ENCODE measurements around the gene NEGR1. TPM values are rescaled to one million over a fixed set of nuclear protein-coding genes. Genes with fewer than 3 reads are reported as not detected.

NEGR1 gene
- total RNA-seq: 5.0 and 7.6 TPM in 2 replicates
- long read RNA-seq, partial matches to known transcripts: 4 of 4 reads
- long read RNA-seq, other reads (novel, unspliced or antisense): 0 of 4 reads

GRCh38 chr1:72282271-72283021 lies at the start of gene NEGR1:
NEGR1 (minus strand) TSS chr1:72282539.
- Mint-ChIP-seq H3K27ac (ENCODE audit: unreplicated experiment) (peak within 1 kb of the TSS; percentile 89), H3K9me3 (ENCODE audit: unreplicated experiment) (no peaks in the 10 kb centered on the region), H3K4me1 (ENCODE audit: unreplicated experiment) (peaks cover 19% of the 10 kb centered on the region), H3K4me3 (ENCODE audit: unreplicated experiment) (no peak within 1 kb of the TSS), H3K36me3 (ENCODE audit: unreplicated experiment) (no peaks in the 10 kb centered on the region), H3K27me3 (ENCODE audit: unreplicated experiment) (no peaks in the 10 kb centered on the region)
- TF ChIP-seq CTCF (IDR thresholded peaks at IDR 0.05): no peak
- peak; percentile 96 for DNase-seq (ENCODE audit: extremely low spot score, unreplicated experiment)

GRCh38 chr1:72326494-72326893 lies 44.2 kb upstream of the NEGR1 start:
- no peaks in the 10 kb centered on the region for H3K36me3 Mint-ChIP-seq (ENCODE audit: unreplicated experiment)
- DNase-seq (ENCODE audit: extremely low spot score, unreplicated experiment): no peak
- no peaks in the 10 kb centered on the region for H3K27me3 Mint-ChIP-seq (ENCODE audit: unreplicated experiment)
- H3K4me3 Mint-ChIP-seq (ENCODE audit: unreplicated experiment): no peak overlapping the region
- no peak overlapping the region for H3K27ac Mint-ChIP-seq (ENCODE audit: unreplicated experiment)
- H3K9me3 Mint-ChIP-seq (ENCODE audit: unreplicated experiment): no peaks in the 10 kb centered on the region
- TF ChIP-seq CTCF (IDR thresholded peaks at IDR 0.05): no peak
- H3K4me1 Mint-ChIP-seq (ENCODE audit: unreplicated experiment): no peaks in the 10 kb centered on the region

- Mint-ChIP-seq H3K27ac (ENCODE audit: unreplicated experiment) (no peak overlapping the region), H3K27me3 (ENCODE audit: unreplicated experiment) (no peaks in the 10 kb centered on the region), H3K4me3 (ENCODE audit: unreplicated experiment) (no peak overlapping the region), H3K36me3 (ENCODE audit: unreplicated experiment) (no peaks in the 10 kb centered on the region), H3K9me3 (ENCODE audit: unreplicated experiment) (no peaks in the 10 kb centered on the region), H3K4me1 (ENCODE audit: unreplicated experiment) (no peaks in the 10 kb centered on the region)
- no peak for TF ChIP-seq CTCF (IDR thresholded peaks at IDR 0.05)
- no peak for DNase-seq (ENCODE audit: extremely low spot score, unreplicated experiment)
Observed at GRCh38 chr1:72324451-72324850, 42.1 kb upstream of the NEGR1 start.

- H3K9me3 Mint-ChIP-seq (ENCODE audit: unreplicated experiment): no peaks in the 10 kb centered on the region
- H3K36me3 Mint-ChIP-seq (ENCODE audit: unreplicated experiment): no peaks in the 10 kb centered on the region
- no peak overlapping the region for H3K27ac Mint-ChIP-seq (ENCODE audit: unreplicated experiment)
Observed at GRCh38 chr1:72322910-72323309, 40.6 kb upstream of the NEGR1 start.

More at GRCh38 chr1:72322910-72323309, 40.6 kb upstream of the NEGR1 start:
- Mint-ChIP-seq H3K4me1 (ENCODE audit: unreplicated experiment) (no peaks in the 10 kb centered on the region), H3K4me3 (ENCODE audit: unreplicated experiment) (no peak overlapping the region), H3K27me3 (ENCODE audit: unreplicated experiment) (no peaks in the 10 kb centered on the region)
- DNase-seq (ENCODE audit: extremely low spot score, unreplicated experiment): no peak
- TF ChIP-seq CTCF (IDR thresholded peaks at IDR 0.05): no peak
